ENCODE measurements around the gene WASF2.
"Not testable (repeated sequence)": the region's sequence is repeated elsewhere in the genome, so short reads cannot be mapped to it uniquely, and the experiment has no call there.

Gene WASF2

GRCh38 chr1:27409669-27410068 lies 80.3 kb downstream of the WASF2 start:
- Histone ChIP-seq H3K4me1 (ENCODE audit: insufficient read depth, low read length) (no peaks in the 10 kb centered on the region), H4K20me1 (ENCODE audit: insufficient read depth, low read length) (no peaks in the 10 kb centered on the region), H2AFZ (ENCODE audit: low read depth, low read length) (no peak overlapping the region), H3K4me2 (ENCODE audit: insufficient read depth, low read length) (no peak overlapping the region), H3K4me3 (ENCODE audit: low read depth in 1 of 2, low read length in 2 of 2) (no peak overlapping the region), H3K79me2 (ENCODE audit: insufficient read depth, low read length) (no peaks in the 10 kb centered on the region), H3K36me3 (ENCODE audit: insufficient read depth, low read length) (peaks cover 78% of the 10 kb centered on the region), H3K27ac (ENCODE audit: low read length) (no peak overlapping the region), H3K9ac (ENCODE audit: low read depth, low read length) (no peak overlapping the region), H3K9me3 (ENCODE audit: insufficient read depth, low read length, severe bottlenecking) (no peaks in the 10 kb centered on the region), H3K27me3 (ENCODE audit: insufficient read depth, low read length, poor library complexity) (no peaks in the 10 kb centered on the region)
- no peak for ATAC-seq (ENCODE audit: insufficient read depth, low read depth)
- no peak for TF ChIP-seq CTCF (IDR thresholded peaks at IDR 0.05; ENCODE audit: borderline replicate concordance, extremely low read depth, low read length, poor library complexity, severe bottlenecking)
- TF ChIP-seq EZH2 (IDR thresholded peaks at IDR 0.05; ENCODE audit: borderline replicate concordance, low read depth, low read length, severe bottlenecking), result no peak
- no peak for DNase-seq

GRCh38 chr1:27408151-27408550 lies 81.8 kb downstream of the WASF2 start:
- no peaks in the 10 kb centered on the region for H3K4me1 ChIP-seq (ENCODE audit: insufficient read depth, low read length)
- no peaks in the 10 kb centered on the region for H3K27me3 ChIP-seq (ENCODE audit: insufficient read depth, low read length, poor library complexity)
- ATAC-seq (ENCODE audit: insufficient read depth, low read depth), result no peak
- TF ChIP-seq EZH2 (IDR thresholded peaks at IDR 0.05; ENCODE audit: borderline replicate concordance, low read depth, low read length, severe bottlenecking), result no peak
- H3K27ac ChIP-seq (ENCODE audit: low read length), result no peak overlapping the region
- H3K4me2 ChIP-seq (ENCODE audit: insufficient read depth, low read length), result no peak overlapping the region
- no peak overlapping the region for H2AFZ ChIP-seq (ENCODE audit: low read depth, low read length)
- H3K9ac ChIP-seq (ENCODE audit: low read depth, low read length), result no peak overlapping the region
- H3K36me3 ChIP-seq (ENCODE audit: insufficient read depth, low read length), result peaks cover 67% of the 10 kb centered on the region
- no peaks in the 10 kb centered on the region for H3K9me3 ChIP-seq (ENCODE audit: insufficient read depth, low read length, severe bottlenecking)
- H3K4me3 ChIP-seq (ENCODE audit: low read depth in 1 of 2, low read length in 2 of 2), result no peak overlapping the region
- no peak for DNase-seq
- no peaks in the 10 kb centered on the region for H4K20me1 ChIP-seq (ENCODE audit: insufficient read depth, low read length)
- H3K79me2 ChIP-seq (ENCODE audit: insufficient read depth, low read length), result no peaks in the 10 kb centered on the region

- H3K4me2 ChIP-seq (ENCODE audit: insufficient read depth, low read length); H3K4me1 ChIP-seq (ENCODE audit: insufficient read depth, low read length); H3K27ac ChIP-seq (ENCODE audit: low read length); DNase-seq; H3K9ac ChIP-seq (ENCODE audit: low read depth, low read length); H2AFZ ChIP-seq (ENCODE audit: low read depth, low read length); ATAC-seq (ENCODE audit: insufficient read depth, low read depth); H3K4me3 ChIP-seq (ENCODE audit: low read depth in 1 of 2, low read length in 2 of 2); H3K27me3 ChIP-seq (ENCODE audit: insufficient read depth, low read length, poor library complexity); H3K79me2 ChIP-seq (ENCODE audit: insufficient read depth, low read length); H4K20me1 ChIP-seq (ENCODE audit: insufficient read depth, low read length); H3K9me3 ChIP-seq (ENCODE audit: insufficient read depth, low read length, severe bottlenecking): not testable (repeated sequence)
- H3K36me3 ChIP-seq (ENCODE audit: insufficient read depth, low read length), result peaks cover 54% of the 10 kb centered on the region
Measured at GRCh38 chr1:27406791-27407190, 83.2 kb downstream of the WASF2 start.

- Histone ChIP-seq H3K4me1 (ENCODE audit: insufficient read depth, low read length) (no peaks in the 10 kb centered on the region), H3K79me2 (ENCODE audit: insufficient read depth, low read length) (no peaks in the 10 kb centered on the region), H4K20me1 (ENCODE audit: insufficient read depth, low read length) (no peaks in the 10 kb centered on the region), H3K9me3 (ENCODE audit: insufficient read depth, low read length, severe bottlenecking) (no peaks in the 10 kb centered on the region), H3K9ac (ENCODE audit: low read depth, low read length) (no peak overlapping the region), H3K36me3 (ENCODE audit: insufficient read depth, low read length) (peaks cover 50% of the 10 kb centered on the region), H3K27ac (ENCODE audit: low read length) (no peak overlapping the region), H3K27me3 (ENCODE audit: insufficient read depth, low read length, poor library complexity) (no peaks in the 10 kb centered on the region), H3K4me2 (ENCODE audit: insufficient read depth, low read length) (no peak overlapping the region), H2AFZ (ENCODE audit: low read depth, low read length) (no peak overlapping the region), H3K4me3 (ENCODE audit: low read depth in 1 of 2, low read length in 2 of 2) (no peak overlapping the region)
- TF ChIP-seq EZH2 (IDR thresholded peaks at IDR 0.05; ENCODE audit: borderline replicate concordance, low read depth, low read length, severe bottlenecking) (no peak), CTCF (IDR thresholded peaks at IDR 0.05; ENCODE audit: borderline replicate concordance, extremely low read depth, low read length, poor library complexity, severe bottlenecking) (no peak)
- ATAC-seq (ENCODE audit: insufficient read depth, low read depth), result no peak
- no peak for DNase-seq
Measured at GRCh38 chr1:27406362-27406680, 83.6 kb downstream of the WASF2 start.

- H3K4me2 ChIP-seq (ENCODE audit: insufficient read depth, low read length); H3K4me1 ChIP-seq (ENCODE audit: insufficient read depth, low read length); ATAC-seq (ENCODE audit: insufficient read depth, low read depth); H3K9me3 ChIP-seq (ENCODE audit: insufficient read depth, low read length, severe bottlenecking); H3K4me3 ChIP-seq (ENCODE audit: low read depth in 1 of 2, low read length in 2 of 2); H3K27ac ChIP-seq (ENCODE audit: low read length); H2AFZ ChIP-seq (ENCODE audit: low read depth, low read length); DNase-seq; H3K9ac ChIP-seq (ENCODE audit: low read depth, low read length); H3K27me3 ChIP-seq (ENCODE audit: insufficient read depth, low read length, poor library complexity); H4K20me1 ChIP-seq (ENCODE audit: insufficient read depth, low read length); H3K79me2 ChIP-seq (ENCODE audit: insufficient read depth, low read length): not testable (repeated sequence)
- H3K36me3 ChIP-seq (ENCODE audit: insufficient read depth, low read length), result peaks cover 45% of the 10 kb centered on the region
Measured at GRCh38 chr1:27405598-27406361, 84.2 kb downstream of the WASF2 start.

All from DND-41 (cell line).